GM23248 (cell line): ENCODE results near the gene MORC2.

Source experiments
- EZH2 ChIP-seq: fragments of 200-600 bp; sonication (generic); IDR thresholded peaks from 2 replicates; pipeline ENCODE4 v1.6.1; 2018; ENCODE audit warnings: antibody characterized with exemption, mild to moderate bottlenecking; ENCODE audit not compliant: insufficient read depth, poor library complexity, severe bottlenecking
- EZH2phosphoT487 ChIP-seq: fragments of 200-600 bp; sonication (generic); IDR thresholded peaks from 2 replicates; pipeline ENCODE4 v1.6.1; 2018; ENCODE audit warnings: antibody characterized with exemption, moderate library complexity, mild to moderate bottlenecking, low read depth; ENCODE audit not compliant: insufficient read depth

DNA sequence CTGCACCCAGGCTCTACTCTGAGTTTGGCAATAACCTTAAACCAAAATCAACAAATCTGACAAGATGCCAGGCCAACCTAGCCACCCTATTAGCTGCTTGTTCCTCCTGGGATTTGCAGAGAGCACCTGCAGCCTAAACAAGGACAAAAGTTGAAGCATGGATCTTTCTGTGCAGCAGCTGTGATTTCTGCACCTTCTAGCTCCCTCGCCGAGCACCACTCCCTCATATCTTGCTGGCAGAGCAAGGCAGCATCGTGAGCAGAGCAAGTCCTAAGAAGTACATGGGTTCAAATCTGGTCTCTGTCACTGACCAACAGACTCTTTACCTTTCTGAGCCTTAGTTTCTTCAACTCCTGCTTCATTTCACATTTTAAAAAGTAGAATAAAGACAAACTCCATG, 38.3 kb downstream of the MORC2 start:
- TF ChIP-seq EZH2 (no peak), EZH2phosphoT487 (no peak)
